RWPE1 (cell line): ENCODE data around the gene LZTS2.

Source experiments
- CTCF ChIA-PET: fragments of 350-600 bp; sonication (Branson Sonifier 250); formaldehyde crosslinking; extraction: SDS; loops from one replicate; lab custom pipeline; 2021; lab: Yijun Ruan, JAX
- POLR2A ChIA-PET: fragments of 400-600 bp; formaldehyde crosslinking; extraction: SDS; loops from one replicate; lab custom pipeline; 2020; ENCODE audit warnings: antibody characterized with exemption; ENCODE audit not compliant: low non-redundant PET; lab: Yijun Ruan, JAX
- DNase-seq: peaks from one replicate; pipeline ENCODE4 v3.0.0; 2012; ENCODE audit warnings: low spot score
- H3K27ac ChIP-seq: fragments of 450-650 bp; 2 replicates; pipeline ENCODE4 v1.5.1; 2017
- CTCF ChIP-seq: fragments of 450-650 bp; conservative IDR thresholded peaks from 2 replicates; pipeline ENCODE4 v1.5.1; 2017; ENCODE audit warnings: low read depth, mild to moderate bottlenecking

LZTS2 gene

GRCh38 chr10:101008823-101009423, 9.3 kb downstream of the LZTS2 start:
- H3K27ac ChIP-seq = peak overlapping the region; percentile 63
- CTCF ChIA-PET = interaction anchor here (0.6 to 3.7 kb wide), 5 partner anchors 10 to 469 kb away, joined by 3 to 27 read pairs (median 5); partner anchors contain the start of gene LZTS2
- POLR2A ChIA-PET = no interaction called here
- no peak for TF ChIP-seq CTCF
- no peak for DNase-seq

- no peak for DNase-seq
- ChIA-PET CTCF (interaction anchor here (0.7 to 3.7 kb wide), 4 partner anchors 12 to 48 kb away, joined by 3 to 27 read pairs (median 8); partner anchors contain the start of gene LZTS2), POLR2A (no interaction called here)
- TF ChIP-seq CTCF = no peak
- no peak overlapping the region for H3K27ac ChIP-seq
Measured at GRCh38 chr10:101010329-101010728, 10.7 kb downstream of the LZTS2 start.

GRCh38 chr10:101011517-101012423, 12.2 kb downstream of the LZTS2 start:
- POLR2A ChIA-PET = interaction anchor here (0.9 kb wide), 1 partner anchor 10 kb away, joined by 3 read pairs; no protein-coding TSS in a partner anchor
- CTCF ChIA-PET = interaction anchor here (0.6 to 2.2 kb wide), 15 partner anchors 9 to 1100 kb away, joined by 3 to 11 read pairs (median 3); partner anchors contain the start of genes HIF1AN, LZTS2 and SLF2
- 0 out of 2 replicates have a peak, but pooled peaks have one; percentile 17 for TF ChIP-seq CTCF
- no peak for DNase-seq
- peak overlapping the region; percentile 54 for H3K27ac ChIP-seq

- ChIA-PET CTCF (interaction anchor here (0.6 to 2.2 kb wide), 8 partner anchors 10 to 477 kb away, joined by 3 to 11 read pairs (median 4); partner anchors contain the start of genes HIF1AN, LZTS2 and SLF2), POLR2A (no interaction called here)
- peak overlapping the region; percentile 54 for H3K27ac ChIP-seq
- TF ChIP-seq CTCF = peak; percentile 87
- DNase-seq = peak; percentile 94
Measured at GRCh38 chr10:101012525-101013364, 13.1 kb downstream of the LZTS2 start.

- ChIA-PET POLR2A (interaction anchor here (0.6 kb wide), 1 partner anchor 21 kb away, joined by 4 read pairs; no protein-coding TSS in a partner anchor), CTCF (interaction anchor here (0.6 to 3.7 kb wide), 11 partner anchors 11 to 505 kb away, joined by 3 to 57 read pairs (median 6); partner anchors contain the start of genes LZTS2, PDZD7 and SFXN3)
- DNase-seq = no peak
- H3K27ac ChIP-seq = peak overlapping the region; percentile 54
- no peak for TF ChIP-seq CTCF
Measured at GRCh38 chr10:101013365-101013825, 13.8 kb downstream of the LZTS2 start.
